Glomerular visceral epithelial cell (primary cell): ENCODE measurements around the gene KLHDC8A.
A peak's percentile ranks its signal among the peaks of the same experiment; 100 is the strongest.
"Not testable (repeated sequence)": the region's sequence is repeated elsewhere in the genome, so short reads cannot be mapped to it uniquely, and the experiment has no call there.

Experiments
- DNase-seq: peaks from one replicate; pipeline ENCODE4 v3.0.0-alpha.2; 2016; ENCODE audit errors: extremely low spot score

KLHDC8A gene

DNA sequence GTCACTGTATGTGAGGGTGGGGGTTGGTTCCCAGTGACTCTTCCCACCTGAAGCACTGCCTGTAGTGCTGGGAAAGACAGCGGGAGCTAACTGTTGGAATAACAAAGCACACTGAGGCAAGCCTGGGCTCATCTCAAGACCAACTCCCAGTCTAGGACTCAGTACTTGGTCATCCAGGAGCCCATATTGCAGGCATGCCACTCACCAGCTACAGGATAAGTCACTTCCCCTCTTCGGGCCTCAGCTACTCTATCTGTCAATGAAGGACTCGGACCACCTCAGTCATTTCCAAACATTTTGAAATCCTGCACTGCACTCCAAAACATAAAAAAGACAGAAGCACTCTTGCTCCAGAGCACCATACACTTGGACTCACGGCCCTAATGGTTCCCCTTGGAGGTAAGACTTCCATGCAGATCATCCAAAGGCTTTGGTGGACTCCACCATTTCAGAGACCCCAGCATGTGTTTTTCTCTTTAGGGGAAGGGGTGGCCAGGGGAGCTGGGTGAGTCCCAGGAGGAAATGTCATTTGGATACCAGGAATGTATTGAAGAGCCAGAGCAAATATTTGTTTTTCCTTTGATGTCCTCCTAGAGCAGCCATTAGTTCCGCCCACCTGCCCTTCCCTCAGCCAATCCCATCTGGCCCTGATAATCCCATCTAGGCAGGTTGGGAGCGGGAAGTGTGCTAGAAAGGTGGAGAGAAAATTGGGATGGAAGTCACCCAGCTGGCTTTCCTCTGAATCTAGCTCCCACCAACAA is 38.3 kb downstream of the KLHDC8A start:
- DNase-seq, result peak; percentile 18

DNA sequence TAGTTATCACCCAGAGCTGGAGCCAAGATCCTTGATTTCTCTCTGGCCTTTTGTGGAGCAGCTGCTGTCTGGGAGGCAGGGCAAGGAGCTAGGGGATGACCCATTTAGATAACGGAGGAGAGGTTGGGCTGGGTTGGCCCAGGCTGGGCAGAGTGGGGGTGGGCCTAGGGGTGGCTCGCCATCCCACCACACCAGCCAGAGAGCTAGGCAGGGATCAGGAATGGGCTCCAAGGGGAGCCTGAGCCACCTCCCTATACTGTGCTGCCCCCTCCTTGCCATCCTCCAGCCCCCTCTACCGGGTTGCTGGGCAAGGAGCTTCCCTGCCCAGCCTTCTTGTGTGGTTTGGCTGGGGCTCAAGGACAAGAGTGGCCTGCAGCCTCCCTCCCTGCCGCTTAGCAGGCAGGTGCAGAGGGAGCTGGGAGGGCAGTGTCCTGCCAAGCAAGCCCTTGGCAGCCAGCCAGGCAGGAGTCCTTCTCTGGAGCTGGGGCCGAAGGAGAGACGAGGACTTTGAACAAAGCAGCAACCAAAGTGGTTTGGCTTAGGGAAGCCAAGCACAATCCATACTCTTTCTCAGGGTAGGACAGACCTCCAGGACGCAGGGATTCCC is 39.3 kb downstream of the KLHDC8A start:
- DNase-seq, result peak; percentile 96

DNA sequence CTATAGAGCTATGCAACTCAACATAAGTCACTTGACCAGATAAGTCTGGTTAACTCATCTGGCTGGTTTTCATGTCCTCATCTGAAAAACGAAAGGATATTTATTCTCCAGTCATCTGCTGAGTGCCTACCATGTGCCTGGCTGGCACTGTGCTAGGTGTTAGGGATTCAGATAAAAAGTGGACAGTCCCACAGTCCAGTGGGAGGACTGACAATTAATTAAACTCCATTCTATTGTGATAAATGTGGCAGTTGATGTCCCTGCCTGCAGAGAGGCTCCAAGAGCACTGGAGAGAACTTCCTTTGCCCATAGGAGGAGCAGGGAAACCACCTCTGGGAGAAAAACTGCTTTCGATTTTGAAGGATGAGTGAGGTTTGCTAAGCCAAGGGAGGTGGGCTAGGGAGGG is 40.6 kb downstream of the KLHDC8A start:
- peak; percentile 52 for DNase-seq

DNA sequence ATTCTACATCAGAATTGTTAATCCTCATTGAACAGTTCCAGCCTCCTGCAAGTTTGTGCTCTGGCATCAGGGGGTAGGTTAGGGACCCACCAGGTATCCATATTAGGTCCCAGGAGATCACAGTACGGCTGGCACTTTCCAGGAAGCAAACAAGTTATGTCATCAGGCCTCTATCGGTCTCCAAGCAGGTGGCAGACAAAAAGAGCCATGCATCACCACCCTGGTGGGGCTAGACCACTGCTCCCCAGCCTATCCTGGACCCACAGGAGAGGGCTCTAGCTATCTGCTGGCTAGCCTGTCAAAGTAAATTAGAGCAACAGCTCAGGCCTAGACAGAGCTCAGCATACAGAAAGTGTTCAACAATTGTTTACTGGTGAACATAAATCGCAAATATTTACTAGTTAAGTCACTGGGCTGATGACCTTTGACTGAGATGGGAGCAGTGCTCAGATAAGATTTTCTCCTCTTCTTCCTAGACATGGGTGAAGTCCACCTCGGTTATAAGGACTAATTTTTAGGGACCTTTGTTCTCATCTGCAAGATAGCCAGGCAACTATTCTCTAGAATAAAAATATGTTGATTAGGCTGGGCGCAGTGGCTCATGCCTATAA is 41.6 kb downstream of the KLHDC8A start:
- no peak for DNase-seq

DNA sequence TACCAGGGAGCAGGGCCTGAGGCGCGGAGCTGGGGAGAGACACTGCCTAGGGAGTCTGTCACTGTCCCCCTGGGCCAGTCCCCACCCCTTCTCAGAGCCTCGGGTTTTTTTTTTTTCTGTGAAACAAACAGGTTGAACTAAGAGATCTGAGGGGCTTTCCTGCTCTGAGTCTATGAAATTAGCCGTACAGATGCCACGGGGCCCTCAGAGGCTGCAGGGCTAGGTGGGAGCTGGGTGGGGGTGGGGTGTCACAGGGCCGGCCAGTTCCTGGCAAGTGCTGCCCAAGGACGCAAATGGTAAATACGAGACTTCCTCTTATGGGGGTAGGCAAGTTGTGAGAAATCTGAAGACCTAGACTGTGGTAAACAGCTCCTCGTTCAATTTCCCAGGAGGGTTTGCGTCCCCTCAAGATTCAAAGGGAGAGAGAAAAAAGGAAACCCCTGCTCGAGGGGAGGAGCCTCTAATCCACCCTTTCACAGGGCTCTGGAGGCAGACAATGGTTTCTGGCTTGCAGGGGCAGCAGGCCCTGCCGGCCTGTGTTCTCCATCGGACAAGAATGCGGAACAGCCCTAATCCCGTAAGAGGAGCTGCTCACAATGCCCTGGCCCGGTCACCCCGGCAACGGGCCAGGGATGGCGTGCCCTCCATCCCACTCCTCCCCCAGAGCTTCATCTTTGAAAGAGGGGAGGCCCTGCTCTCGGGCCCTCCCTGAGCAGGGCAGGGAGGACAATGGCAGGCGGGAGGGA is 43.0 kb downstream of the KLHDC8A start:
- no peak for DNase-seq

DNA sequence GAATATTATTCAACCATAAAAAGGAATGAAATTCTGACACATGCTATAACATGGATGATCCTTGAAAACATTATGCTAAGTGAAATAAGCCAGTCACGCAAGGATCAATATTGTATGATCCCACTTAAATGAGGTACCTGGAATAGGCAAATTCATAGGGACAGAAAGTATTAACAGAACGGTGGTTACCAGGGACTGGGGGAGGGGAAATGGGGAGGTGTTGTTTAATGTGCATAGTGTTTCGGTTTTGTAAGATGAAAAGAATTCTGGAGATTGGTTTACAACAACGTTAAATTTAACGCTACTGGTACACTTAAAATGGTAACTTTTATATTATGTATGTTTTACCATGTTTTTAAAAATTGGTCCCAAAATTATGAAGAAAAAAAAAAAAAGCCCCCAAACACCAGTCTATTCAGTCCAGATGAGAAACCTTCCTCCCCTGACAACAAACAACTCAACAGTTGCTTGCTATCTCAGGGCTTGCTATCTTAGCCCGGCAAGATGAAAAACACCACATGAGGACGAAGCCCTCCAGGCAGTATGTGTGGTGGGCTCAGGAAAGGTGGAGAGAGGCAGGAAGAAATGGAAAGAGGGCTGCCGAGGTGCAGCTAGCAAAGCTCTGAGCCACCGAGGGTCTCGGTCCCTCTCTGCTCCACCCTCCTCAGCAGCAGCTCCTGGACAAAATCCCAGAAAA is 43.7 kb downstream of the KLHDC8A start:
- DNase-seq, result no peak

DNA sequence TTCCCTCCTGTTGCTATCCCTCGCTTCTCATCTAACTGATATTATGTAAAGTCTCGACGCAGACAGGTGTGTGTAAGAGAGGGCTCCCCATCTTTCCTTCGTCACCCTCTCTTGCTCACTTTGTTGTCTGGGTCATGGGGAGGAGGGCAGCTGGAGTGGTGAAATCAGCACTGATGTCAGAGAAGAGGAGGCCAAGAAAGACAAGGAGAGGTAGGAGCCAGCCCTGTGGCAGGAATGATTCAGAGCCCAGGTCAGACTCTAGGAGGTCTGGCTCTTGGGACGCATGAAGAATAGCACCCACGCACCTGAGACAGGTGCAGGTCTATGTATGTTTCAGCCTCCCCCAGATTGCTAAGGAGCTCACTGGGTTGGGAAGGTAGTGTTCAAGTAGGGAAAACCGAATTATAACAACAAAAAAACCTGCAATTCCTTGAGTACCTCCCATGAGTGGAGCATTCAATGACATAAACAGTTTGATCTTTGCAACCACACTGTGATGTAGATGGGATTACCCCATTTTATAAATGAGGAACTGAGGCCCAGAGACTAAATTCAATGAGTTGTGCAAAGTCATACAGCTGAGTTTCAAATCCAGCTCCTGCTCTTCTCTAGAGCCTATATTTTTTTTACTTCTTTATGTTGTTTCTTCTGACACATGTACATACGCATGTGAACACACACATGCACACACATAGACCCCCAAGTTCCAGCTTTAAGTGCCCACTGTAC is 45.6 kb downstream of the KLHDC8A start:
- no peak for DNase-seq

DNA sequence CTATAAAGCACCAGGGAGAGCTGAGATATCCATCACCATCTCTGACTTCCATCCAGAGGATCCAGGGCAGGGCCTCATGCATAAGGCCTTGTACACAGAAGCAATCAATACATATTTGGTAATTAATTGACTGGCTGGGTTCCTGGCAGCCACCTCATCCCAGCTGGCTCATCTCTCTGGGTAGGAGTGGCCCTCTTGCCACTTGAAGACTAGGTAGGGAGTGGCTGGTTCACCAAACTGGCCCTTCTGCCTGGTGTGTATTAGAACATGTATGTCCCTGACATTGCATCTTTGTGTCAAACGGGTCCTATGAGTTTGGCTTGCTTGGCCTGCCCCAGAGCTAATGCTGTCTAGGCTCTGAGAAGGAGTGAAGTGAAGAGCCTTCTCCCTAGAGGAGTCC is 47.0 kb downstream of the KLHDC8A start:
- DNase-seq, result no peak

DNA sequence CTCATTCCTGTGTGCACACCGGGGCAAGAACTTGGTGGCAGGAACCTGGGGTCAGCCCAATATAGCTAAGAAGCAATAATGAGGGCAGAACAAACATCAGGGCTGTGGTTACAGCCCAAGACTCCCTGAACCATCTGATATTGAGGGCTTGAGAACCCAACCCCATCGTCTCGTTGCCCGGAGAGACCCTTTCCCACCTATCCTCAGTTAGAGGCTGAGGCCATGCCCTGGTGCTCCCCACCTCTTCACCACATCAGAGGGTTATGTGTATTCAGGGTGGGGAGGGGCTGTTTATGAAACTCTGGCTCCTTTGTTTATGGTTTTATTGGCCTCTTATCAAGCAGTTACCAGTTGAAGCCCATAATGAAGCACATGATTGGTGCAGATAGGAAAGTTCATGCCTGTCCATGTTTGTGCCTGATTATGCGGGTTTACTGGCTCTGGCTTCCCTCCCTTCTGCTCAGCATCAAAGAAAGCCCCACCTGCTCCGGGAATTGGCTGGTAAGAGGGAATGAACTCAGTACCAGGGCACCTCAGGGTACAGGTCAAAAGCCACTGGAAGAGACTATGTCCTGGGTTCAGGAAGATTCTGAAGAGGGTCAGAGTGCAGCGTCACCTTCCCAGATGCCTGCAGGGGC is 49.7 kb downstream of the KLHDC8A start:
- DNase-seq, result no peak

DNA sequence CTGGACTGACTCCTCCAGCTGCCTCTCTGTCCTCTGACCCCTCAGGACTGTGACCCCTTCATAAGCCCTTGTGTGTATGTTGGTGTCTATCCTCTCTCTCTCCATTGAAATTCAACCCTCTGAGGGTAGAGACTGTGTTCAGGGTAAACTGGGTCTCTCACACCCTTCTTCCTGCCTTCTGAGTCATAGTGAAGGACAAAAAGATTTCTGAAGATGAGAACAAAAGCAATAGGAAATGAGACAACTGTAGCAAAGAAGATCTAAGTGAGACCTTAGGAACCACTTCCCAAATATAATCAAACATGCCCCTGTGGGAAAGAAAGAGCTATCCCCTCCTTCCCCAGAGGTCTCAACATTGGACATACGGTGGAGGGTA is 52.0 kb downstream of the KLHDC8A start:
- no peak for DNase-seq

DNA sequence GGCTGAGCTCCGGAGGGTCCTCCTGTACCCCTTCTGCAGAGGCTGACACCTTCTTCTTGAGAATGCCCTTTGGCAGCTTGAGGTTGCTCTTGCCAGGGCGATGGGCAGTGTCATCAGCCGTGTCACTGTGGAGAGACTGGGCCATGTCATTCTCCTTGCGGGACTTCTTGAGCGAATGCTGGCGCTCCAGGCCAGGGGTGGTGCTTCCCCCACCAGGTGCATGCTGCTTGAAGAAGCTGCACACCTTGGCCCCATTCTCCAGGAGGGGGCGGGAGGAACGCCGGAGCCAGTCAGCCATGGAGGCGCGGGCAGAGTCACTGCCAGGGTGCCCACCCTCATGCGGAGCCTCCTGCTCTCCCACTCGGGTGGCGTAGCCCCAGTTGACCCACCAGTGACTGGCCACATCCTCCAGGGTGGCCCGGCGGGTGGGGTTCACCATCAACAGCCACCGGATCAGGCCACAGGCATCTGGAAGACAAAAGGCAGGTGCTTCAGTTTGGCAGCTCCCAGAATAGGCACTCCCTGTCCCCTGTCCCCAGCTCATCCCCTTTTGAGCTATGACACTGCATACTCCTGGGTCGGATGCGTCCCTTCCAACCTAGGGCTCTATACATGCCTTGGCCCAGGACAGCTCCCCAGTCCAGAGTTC is 52.6 kb downstream of the KLHDC8A start:
- no peak for DNase-seq

DNA sequence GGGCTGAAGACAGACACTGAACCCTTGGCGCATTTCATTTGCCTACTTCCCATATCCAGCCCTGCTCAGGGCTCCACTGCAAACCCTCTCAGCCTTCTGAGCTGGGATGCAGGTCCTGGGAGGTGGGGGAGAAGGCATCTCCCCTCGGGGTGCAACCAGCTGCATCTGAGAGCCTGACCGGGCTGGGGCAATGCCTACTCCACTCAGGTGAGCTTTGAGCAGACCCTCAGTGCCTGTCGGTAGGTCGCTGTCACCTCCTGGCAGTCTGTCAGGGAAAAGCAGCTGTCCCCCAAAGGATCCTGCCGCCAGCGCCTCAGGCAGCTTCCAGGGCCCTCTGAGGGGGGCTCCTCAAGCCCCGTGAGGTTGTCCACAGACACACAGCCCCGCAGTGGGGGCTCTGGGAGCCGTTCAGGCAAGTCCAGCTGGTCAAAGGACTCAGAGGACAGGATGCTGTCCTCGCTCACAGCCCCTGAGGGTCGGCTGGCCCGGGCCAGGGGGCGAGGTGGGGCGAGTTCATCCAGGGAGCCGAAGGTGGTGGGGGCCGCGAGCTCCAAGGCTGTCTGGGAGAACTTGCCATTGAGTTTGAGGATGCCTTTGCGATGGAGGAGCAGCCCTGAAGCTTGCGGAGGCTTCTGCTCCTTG is 53.4 kb downstream of the KLHDC8A start:
- DNase-seq, result no peak

DNA sequence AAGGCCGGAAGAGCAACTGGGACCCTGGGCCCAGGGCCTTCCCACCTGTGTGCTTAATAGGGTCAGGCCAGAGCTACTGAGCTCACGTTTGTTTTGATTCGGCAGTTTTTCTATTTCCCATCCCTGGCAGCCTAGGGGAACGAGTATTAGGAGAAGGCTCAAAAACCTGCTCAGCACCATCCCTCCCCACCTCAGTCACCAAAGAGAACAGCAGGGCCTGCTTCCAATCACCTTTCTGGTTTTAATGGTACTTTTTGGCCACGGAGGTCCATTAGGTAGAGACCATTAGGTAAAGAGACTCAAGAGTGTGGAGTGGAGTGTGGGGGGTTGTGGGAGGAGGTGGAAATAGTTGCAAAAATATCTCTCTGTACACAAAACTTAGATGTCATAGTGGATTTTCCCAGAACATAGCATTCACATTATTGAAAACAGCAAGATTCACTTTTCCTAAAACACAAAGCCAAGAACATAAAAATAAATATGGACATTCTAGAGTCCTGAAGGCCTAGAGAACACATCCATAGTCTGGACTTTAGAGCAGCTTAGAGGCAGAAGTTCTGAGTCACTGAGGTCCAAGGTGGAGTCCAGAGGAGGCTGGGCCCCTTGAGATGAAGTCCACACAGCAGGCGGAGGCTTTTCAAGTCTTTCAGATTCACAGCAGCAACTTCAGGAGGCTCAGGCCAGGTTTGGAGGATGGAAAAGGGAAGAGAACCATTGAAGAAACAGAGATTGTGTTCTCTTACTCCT is 54.7 kb downstream of the KLHDC8A start:
- DNase-seq, result peak; percentile 48

DNA sequence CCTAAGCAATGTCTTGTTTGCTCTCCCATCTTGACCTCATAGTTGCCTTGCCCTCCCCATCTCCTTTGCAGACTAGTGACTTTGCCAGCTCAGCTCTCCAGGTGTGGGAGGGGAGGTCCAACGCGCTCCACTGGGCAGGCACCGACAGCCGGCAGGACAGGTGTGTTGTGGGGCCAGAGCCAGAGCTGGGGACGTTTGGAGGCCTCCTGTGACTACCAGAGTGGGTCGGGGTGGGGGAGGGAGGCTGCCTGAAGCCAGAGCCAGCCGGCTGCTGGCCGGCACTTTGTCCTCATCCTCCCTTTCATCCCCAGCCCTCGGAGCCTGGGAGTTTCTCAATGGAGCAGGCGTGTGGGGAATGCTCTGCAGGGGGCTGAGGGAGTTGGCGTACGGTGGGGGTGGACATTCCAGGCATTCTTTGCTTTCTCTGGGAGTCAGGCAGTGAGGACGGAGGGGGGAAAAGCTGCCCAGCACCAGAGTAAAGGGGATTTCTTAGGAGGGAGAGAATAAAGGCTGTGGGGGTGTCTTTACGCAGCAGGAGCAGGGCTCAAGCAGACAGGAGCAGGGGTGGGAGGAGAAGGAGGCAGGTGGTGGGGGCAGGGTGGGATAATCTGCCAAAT is 55.4 kb downstream of the KLHDC8A start:
- DNase-seq, result peak; percentile 99

DNA sequence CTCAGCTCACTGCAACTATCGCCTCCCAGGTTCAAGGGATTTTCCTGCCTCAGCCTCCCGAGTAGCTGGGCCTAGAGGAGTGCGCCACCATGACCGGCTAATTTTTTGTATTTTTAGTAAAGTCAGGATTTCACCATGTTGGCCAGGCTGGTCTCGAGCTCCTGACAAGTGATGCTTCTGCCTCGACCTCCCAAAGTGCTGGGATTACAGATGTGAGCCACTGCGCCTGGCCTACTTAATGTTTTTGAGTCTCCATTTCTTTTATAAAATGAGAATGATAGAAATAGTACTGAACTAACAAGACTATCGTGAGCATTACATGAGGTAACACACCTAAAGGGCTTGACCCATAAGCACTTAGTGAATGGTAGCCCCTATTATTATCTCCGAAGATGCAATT is 56.6 kb downstream of the KLHDC8A start:
- DNase-seq, result no peak

DNA sequence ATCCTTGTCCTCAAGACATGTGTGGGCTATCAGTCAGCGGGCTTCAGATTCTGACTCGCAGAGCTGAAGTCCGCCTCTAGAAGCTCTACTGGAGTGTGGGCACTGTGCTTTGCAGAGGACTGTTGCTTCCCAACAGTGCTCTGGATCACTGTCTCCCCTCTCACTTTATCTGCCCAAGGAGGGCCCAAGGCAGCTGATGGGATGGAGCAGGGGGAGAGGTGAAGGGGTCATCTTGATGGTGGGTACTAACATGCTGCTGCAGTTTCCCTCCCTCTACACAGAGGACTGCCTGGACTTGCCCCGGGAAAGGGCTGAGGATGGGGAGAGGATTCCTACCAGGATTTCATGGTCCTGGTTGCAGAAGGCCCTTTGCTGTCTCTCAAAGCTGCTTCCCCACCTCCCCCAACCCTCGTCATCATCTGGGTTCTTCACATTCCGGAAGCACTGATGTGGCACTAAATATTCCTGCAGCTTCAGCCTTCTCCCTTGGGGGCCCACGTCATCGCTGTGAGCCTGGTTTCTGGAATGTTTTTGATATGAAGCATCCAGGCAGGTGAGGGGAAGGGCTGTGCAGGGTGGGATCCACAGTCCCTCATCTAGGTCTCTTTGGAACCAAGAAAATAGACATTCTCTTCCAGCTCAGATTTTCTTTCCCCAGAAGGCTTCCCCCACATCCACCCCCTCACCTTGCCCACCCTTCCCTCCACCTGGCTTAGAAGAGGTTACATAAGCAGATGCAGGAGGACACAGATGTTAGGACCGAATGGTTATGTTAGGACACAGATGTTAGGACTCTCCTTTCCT is 58.3 kb downstream of the KLHDC8A start:
- DNase-seq, result peak; percentile 98

DNA sequence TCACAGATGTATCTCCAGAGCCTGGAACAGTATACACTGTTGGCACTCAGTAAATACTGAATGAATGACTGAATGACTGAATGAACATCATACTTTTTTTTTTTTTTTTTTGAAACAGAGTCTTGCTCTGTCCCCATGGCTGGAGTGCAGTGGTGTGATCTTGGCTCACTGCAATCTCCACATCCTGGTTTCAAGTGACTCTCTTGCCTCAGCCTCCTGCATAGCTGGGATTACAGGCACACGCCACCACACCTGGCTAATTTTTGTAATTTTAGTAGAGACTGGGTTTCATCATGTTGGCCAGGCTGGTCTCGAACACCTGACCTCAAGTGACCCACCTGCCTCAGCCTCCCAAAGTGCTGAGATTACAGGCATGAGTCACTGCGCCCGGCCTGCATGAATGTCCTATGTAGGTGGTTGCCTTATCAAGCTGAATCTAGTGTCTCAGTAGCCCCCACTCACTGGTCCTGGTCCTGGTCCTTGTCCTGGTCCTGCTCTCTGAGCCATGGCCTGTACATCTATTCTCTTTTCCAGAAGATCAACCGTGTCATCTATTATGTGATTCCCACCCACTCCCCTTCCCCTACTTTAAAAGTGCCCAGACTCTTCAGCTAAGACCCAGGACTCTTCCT is 59.1 kb downstream of the KLHDC8A start:
- not testable (repeated sequence) for DNase-seq
